Ishikawa (cell line): Measurements from ENCODE around the gene CUZD1.

Experiments used
- CEBPB ChIP-seq: IDR thresholded peaks from 2 replicates; pipeline ENCODE4 v1.6.1; 2012
- CREB1 ChIP-seq: IDR thresholded peaks from 2 replicates; pipeline ENCODE4 v1.6.1; 2012; ENCODE audit warnings: low read depth
- EGR1 ChIP-seq: IDR thresholded peaks from 2 replicates; pipeline ENCODE4 v1.6.1; 2012
- EP300 ChIP-seq: IDR thresholded peaks from 2 replicates; pipeline ENCODE4 v1.6.1; 2012; ENCODE audit warnings: borderline replicate concordance
- FOXM1 ChIP-seq: IDR thresholded peaks from 2 replicates; pipeline ENCODE4 v1.6.1; 2012; ENCODE audit warnings: low read depth, borderline replicate concordance
- NFIC ChIP-seq: IDR thresholded peaks from 2 replicates; pipeline ENCODE4 v1.6.1; 2012
- RAD21 ChIP-seq: IDR thresholded peaks from 2 replicates; pipeline ENCODE4 v1.6.1; 2012; ENCODE audit warnings: low read depth
- TAF1 ChIP-seq: IDR thresholded peaks from 2 replicates; pipeline ENCODE4 v1.6.1; 2012; ENCODE audit warnings: low read depth, mild to moderate bottlenecking
- TCF12 ChIP-seq: IDR thresholded peaks from 2 replicates; pipeline ENCODE4 v1.6.1; 2012; ENCODE audit warnings: low read depth
- TEAD4 ChIP-seq: IDR thresholded peaks from 2 replicates; pipeline ENCODE4 v1.6.1; 2012
- YY1 ChIP-seq: IDR thresholded peaks from 2 replicates; pipeline ENCODE4 v1.6.1; 2012; ENCODE audit warnings: low read depth
- ZBTB7A ChIP-seq: IDR thresholded peaks from 2 replicates; pipeline ENCODE4 v1.6.1; 2012; ENCODE audit warnings: low read depth
- TF ChIP-seq, protein P1 (sequence below): IDR thresholded peaks from 2 replicates; pipeline ENCODE4 v1.6.1; 2012
- TF ChIP-seq, protein P2 (sequence below): IDR thresholded peaks from 2 replicates; pipeline ENCODE4 v1.6.1; 2012; ENCODE audit warnings: low read depth, mild to moderate bottlenecking
- TF ChIP-seq, protein P3 (sequence below): IDR thresholded peaks from 2 replicates; pipeline ENCODE4 v1.6.1; 2012

Gene CUZD1

DNA sequence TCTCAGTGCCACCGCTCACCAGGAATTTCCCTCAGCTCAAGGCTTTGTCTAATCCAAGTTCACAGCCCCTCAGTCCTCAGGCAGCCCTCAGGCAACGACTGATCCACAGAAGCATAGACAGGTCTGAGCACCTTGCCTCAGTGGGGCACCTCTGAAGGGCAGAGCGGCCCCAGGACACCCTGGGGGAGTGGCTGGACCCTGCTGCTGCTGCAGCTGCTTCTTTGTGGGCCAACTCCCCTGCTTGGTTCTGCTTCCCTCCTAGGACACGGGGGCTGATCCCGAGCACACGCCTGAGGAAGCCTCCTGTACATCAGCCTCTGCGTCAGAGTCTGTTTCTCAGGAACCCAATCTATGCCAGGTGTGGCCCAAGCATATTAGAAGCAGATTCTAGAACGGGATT lies 16.2 kb downstream of the CUZD1 start:
- TF ChIP-seq NFIC (no peak), FOXM1 (no peak), EP300 (no peak), YY1 (no peak), TEAD4 (no peak), CEBPB (no peak), ZBTB7A (no peak), TAF1 (no peak), EGR1 (no peak), TCF12 (no peak), CREB1 (no peak), RAD21 (no peak)
- TF ChIP-seq, protein P1, sequence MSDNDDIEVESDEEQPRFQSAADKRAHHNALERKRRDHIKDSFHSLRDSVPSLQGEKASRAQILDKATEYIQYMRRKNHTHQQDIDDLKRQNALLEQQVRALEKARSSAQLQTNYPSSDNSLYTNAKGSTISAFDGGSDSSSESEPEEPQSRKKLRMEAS, result no peak
- TF ChIP-seq, protein P2, sequence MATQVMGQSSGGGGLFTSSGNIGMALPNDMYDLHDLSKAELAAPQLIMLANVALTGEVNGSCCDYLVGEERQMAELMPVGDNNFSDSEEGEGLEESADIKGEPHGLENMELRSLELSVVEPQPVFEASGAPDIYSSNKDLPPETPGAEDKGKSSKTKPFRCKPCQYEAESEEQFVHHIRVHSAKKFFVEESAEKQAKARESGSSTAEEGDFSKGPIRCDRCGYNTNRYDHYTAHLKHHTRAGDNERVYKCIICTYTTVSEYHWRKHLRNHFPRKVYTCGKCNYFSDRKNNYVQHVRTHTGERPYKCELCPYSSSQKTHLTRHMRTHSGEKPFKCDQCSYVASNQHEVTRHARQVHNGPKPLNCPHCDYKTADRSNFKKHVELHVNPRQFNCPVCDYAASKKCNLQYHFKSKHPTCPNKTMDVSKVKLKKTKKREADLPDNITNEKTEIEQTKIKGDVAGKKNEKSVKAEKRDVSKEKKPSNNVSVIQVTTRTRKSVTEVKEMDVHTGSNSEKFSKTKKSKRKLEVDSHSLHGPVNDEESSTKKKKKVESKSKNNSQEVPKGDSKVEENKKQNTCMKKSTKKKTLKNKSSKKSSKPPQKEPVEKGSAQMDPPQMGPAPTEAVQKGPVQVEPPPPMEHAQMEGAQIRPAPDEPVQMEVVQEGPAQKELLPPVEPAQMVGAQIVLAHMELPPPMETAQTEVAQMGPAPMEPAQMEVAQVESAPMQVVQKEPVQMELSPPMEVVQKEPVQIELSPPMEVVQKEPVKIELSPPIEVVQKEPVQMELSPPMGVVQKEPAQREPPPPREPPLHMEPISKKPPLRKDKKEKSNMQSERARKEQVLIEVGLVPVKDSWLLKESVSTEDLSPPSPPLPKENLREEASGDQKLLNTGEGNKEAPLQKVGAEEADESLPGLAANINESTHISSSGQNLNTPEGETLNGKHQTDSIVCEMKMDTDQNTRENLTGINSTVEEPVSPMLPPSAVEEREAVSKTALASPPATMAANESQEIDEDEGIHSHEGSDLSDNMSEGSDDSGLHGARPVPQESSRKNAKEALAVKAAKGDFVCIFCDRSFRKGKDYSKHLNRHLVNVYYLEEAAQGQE, result no peak
- TF ChIP-seq, protein P3, sequence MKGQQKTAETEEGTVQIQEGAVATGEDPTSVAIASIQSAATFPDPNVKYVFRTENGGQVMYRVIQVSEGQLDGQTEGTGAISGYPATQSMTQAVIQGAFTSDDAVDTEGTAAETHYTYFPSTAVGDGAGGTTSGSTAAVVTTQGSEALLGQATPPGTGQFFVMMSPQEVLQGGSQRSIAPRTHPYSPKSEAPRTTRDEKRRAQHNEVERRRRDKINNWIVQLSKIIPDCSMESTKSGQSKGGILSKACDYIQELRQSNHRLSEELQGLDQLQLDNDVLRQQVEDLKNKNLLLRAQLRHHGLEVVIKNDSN, result no peak

DNA sequence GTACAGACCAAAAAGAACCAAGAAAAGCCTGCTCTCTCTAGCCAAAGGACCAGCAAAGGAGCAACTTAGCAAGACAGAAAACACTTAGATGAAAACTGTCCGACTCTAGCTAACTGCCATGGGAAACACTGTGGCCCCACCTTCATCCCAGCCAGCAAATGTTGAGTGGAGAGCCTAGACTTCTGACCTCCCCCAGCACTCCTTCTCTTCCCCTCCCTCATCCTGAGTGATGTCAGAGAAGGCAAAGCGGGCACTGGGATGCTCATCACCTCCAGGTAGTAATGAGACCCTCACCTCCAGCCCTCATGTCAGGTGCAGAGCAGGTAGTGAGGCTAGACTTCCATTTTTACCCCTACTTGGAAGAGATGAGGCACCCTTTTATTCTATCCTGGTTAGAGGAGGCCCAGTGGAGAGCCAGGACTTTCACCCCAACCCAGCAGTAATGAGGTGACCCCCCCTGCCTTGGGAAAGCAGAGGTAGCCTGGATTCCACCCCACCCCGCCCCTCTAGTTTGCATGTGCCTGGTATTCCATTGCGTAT lies 16.9 kb downstream of the CUZD1 start:
- no peak for TF ChIP-seq TEAD4
- TF ChIP-seq, protein P1, result no peak
- TF ChIP-seq NFIC, result no peak
- TF ChIP-seq, protein P3, result no peak
- TF ChIP-seq EGR1, result no peak
- TF ChIP-seq TCF12, result no peak
- TF ChIP-seq CREB1, result no peak
- no peak for TF ChIP-seq RAD21
- no peak for TF ChIP-seq EP300
- TF ChIP-seq, protein P2, result no peak
- TF ChIP-seq ZBTB7A, result no peak
- TF ChIP-seq FOXM1, result no peak
- TF ChIP-seq YY1, result no peak
- TF ChIP-seq CEBPB, result no peak
- no peak for TF ChIP-seq TAF1

DNA sequence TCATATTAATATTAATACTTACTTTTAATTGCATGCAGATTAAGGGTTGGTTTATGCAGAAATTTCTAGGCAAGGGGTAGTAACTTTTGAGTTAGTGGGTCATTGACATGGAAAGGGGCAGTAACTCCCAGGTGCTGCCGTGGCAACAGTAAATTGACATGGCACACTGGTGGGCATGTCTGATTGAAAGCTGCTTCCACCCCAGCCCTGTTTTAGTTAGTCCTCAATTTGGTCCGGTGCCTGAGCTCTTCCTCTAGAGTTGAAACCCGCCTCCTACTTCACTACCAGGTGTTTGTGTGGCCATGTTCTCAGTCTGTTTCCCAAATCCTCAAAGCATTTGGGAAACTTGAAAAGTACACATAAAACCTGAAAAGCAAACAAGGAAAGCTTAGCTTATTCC lies 18.4 kb downstream of the CUZD1 start:
- TF ChIP-seq, protein P1, result no peak
- TF ChIP-seq ZBTB7A, result no peak
- no peak for TF ChIP-seq EGR1
- TF ChIP-seq, protein P2, result no peak
- TF ChIP-seq RAD21, result no peak
- no peak for TF ChIP-seq CREB1
- TF ChIP-seq YY1, result no peak
- TF ChIP-seq TCF12, result no peak
- no peak for TF ChIP-seq CEBPB
- TF ChIP-seq TAF1, result no peak

DNA sequence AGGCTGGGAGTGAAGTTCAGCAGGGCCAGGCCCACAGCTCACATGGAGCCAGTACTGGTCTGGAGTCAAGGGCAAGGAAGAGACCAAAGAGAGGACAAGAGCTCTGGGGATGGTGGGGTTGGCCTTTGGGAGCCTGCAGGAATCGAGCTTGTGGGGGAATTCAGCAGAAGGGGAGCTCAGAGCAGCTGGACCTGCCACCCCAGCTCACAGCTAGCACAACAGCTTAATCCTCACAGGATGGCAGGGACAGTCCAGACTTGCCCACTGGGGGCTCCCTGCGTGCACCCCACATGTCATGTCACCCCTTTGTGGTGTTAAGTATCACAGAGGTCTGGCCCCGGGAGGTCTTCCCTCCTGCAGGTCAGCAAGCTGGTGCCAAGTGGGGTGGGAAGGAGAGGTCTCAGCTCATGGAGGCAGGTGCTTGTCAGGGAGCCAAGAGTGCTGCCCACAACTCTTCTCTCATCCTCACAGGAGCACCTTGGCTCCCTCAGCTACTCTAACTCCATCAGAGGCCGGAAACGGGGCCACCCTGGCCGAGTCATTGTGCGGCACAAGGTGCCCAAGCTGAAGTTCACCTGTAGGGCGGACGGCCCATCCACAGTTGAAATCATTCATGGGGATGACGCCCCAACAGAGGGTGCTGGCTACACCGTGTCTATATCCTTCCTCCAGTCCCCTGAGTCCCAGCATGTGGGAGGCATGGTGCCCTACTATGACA lies 22.5 kb downstream of the CUZD1 start:
- TF ChIP-seq EP300 (no peak), TEAD4 (no peak), RAD21 (no peak), NFIC (no peak), ZBTB7A (no peak), FOXM1 (no peak), EGR1 (no peak), CEBPB (no peak), TCF12 (no peak), TAF1 (no peak), CREB1 (no peak), YY1 (no peak)
- TF ChIP-seq, protein P2, result no peak
- TF ChIP-seq, protein P1, result no peak
- TF ChIP-seq, protein P3, result no peak
